Endothelial cell of umbilical vein (primary cell): ENCODE results near the gene RNASE13.

Experiments
- EZH2 ChIP-seq: IDR thresholded peaks from 2 replicates; pipeline ENCODE4 v1.6.1; 2012; ENCODE audit warnings: borderline replicate concordance, low read depth, mild to moderate bottlenecking, moderate library complexity, low read length, inconsistent platforms; ENCODE audit not compliant: severe bottlenecking
- FOS ChIP-seq: IDR thresholded peaks from 2 replicates; pipeline ENCODE4 v1.6.1; 2011; ENCODE audit warnings: mild to moderate bottlenecking, low read length, moderate library complexity, borderline replicate concordance; ENCODE audit not compliant: insufficient read depth
- MAX ChIP-seq: IDR thresholded peaks from 2 replicates; pipeline ENCODE4 v1.6.1; 2011; ENCODE audit not compliant: insufficient read depth, insufficient read length
- POLR2A ChIP-seq: IDR thresholded peaks from 2 replicates; pipeline ENCODE4 v1.6.1; 2012; ENCODE audit warnings: low read depth, mild to moderate bottlenecking, control low read depth, low read length
- POLR2AphosphoS5 ChIP-seq: IDR thresholded peaks from 2 replicates; pipeline ENCODE4 v1.6.1; 2012; ENCODE audit warnings: low read depth, mild to moderate bottlenecking, control low read depth, low read length, moderate library complexity; ENCODE audit not compliant: insufficient read depth
- TF ChIP-seq, protein P1 (sequence below), 2 donors: IDR thresholded peaks; 1 replicate in 1 of 2; 2 replicates in 1 of 2; pipeline ENCODE4 v1.5.1; 2011; ENCODE audit warnings: low read length in 2 of 2, mild to moderate bottlenecking in 2 of 2, moderate library complexity in 2 of 2, control low read depth in 1 of 2, inconsistent platforms in 1 of 2, low read depth in 1 of 2; ENCODE audit not compliant: insufficient read depth in 1 of 2; ENCODE audit errors: extremely low read depth in 1 of 2

- TF ChIP-seq MAX: no peak
- TF ChIP-seq, protein P1, sequence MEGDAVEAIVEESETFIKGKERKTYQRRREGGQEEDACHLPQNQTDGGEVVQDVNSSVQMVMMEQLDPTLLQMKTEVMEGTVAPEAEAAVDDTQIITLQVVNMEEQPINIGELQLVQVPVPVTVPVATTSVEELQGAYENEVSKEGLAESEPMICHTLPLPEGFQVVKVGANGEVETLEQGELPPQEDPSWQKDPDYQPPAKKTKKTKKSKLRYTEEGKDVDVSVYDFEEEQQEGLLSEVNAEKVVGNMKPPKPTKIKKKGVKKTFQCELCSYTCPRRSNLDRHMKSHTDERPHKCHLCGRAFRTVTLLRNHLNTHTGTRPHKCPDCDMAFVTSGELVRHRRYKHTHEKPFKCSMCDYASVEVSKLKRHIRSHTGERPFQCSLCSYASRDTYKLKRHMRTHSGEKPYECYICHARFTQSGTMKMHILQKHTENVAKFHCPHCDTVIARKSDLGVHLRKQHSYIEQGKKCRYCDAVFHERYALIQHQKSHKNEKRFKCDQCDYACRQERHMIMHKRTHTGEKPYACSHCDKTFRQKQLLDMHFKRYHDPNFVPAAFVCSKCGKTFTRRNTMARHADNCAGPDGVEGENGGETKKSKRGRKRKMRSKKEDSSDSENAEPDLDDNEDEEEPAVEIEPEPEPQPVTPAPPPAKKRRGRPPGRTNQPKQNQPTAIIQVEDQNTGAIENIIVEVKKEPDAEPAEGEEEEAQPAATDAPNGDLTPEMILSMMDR (IDR thresholded peaks at IDR 0.05; ENCODE audit: extremely low read depth in 1 of 2, insufficient read depth in 1 of 2, low read depth in 1 of 2, low read length in 2 of 2): no peak
- no peak for TF ChIP-seq FOS
- no peak for TF ChIP-seq EZH2
- no peak for TF ChIP-seq POLR2AphosphoS5
- no peak for TF ChIP-seq POLR2A
These were observed 22.0 kb upstream of the RNASE13 start for GRCh38 chr14:21056520-21057163.
